Measurements from ENCODE around the gene LYSMD2.
"Not testable (repeated sequence)": the region's sequence is repeated elsewhere in the genome, so short reads cannot be mapped to it uniquely, and the experiment has no call there.

Gene LYSMD2, protein sequence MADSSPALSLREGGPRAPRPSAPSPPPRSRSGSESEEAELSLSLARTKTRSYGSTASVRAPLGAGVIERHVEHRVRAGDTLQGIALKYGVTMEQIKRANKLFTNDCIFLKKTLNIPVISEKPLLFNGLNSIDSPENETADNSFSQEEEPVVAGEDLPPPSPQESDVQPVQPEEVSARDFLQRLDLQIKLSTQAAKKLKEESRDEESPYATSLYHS

GRCh38 chr15:51737522-51738305 is at the start of gene LYSMD2:
Gene LYSMD2 (minus strand): TSS chr15:51737655. CDS start chr15:51737622, 33 bp downstream.
- Histone ChIP-seq H3K4me1 (ENCODE audit: insufficient read depth, low read length) (peaks cover 22% of the 10 kb centered on the region), H3K9ac (ENCODE audit: low read length) (peak within 1 kb of the TSS; percentile 54), H3K27me3 (ENCODE audit: control insufficient read depth in 1 of 2, insufficient read depth in 2 of 2, low read length in 2 of 2) (no peaks in the 10 kb centered on the region), H3K36me3 (ENCODE audit: insufficient read depth, low read length) (no peaks in the 10 kb centered on the region), H3K4me3 (ENCODE audit: low read depth in 1 of 2, low read length in 2 of 2) (peak within 1 kb of the TSS; percentile 76 to 81), H3K9me3 (ENCODE audit: low read length) (no peaks in the 10 kb centered on the region), H3K27ac (ENCODE audit: low read depth, low read length) (peak within 1 kb of the TSS; percentile 53)

GRCh38 chr15:51787130-51787529 is 49.7 kb upstream of the LYSMD2 start:
- H3K27me3 ChIP-seq (ENCODE audit: control insufficient read depth in 1 of 2, insufficient read depth in 2 of 2, low read length in 2 of 2); H3K4me1 ChIP-seq (ENCODE audit: insufficient read depth, low read length); H3K9ac ChIP-seq (ENCODE audit: low read length); H3K4me3 ChIP-seq (ENCODE audit: low read depth in 1 of 2, low read length in 2 of 2); H3K27ac ChIP-seq (ENCODE audit: low read depth, low read length); H3K9me3 ChIP-seq (ENCODE audit: low read length): not testable (repeated sequence)
- peaks cover 43% of the 10 kb centered on the region for H3K36me3 ChIP-seq (ENCODE audit: insufficient read depth, low read length)

GRCh38 chr15:51783967-51784366 is 46.5 kb upstream of the LYSMD2 start:
- Histone ChIP-seq H3K4me3 (ENCODE audit: low read depth in 1 of 2, low read length in 2 of 2) (no peak overlapping the region), H3K27me3 (ENCODE audit: control insufficient read depth in 1 of 2, insufficient read depth in 2 of 2, low read length in 2 of 2) (no peaks in the 10 kb centered on the region), H3K4me1 (ENCODE audit: insufficient read depth, low read length) (no peaks in the 10 kb centered on the region), H3K36me3 (ENCODE audit: insufficient read depth, low read length) (peaks cover 58% of the 10 kb centered on the region), H3K9ac (ENCODE audit: low read length) (no peak overlapping the region), H3K27ac (ENCODE audit: low read depth, low read length) (no peak overlapping the region), H3K9me3 (ENCODE audit: low read length) (no peaks in the 10 kb centered on the region)

GRCh38 chr15:51782357-51782896 is 45.0 kb upstream of the LYSMD2 start:
- Histone ChIP-seq H3K9me3 (ENCODE audit: low read length) (no peaks in the 10 kb centered on the region), H3K4me3 (ENCODE audit: low read depth in 1 of 2, low read length in 2 of 2) (no peak overlapping the region), H3K4me1 (ENCODE audit: insufficient read depth, low read length) (no peaks in the 10 kb centered on the region), H3K9ac (ENCODE audit: low read length) (no peak overlapping the region), H3K27ac (ENCODE audit: low read depth, low read length) (no peak overlapping the region), H3K36me3 (ENCODE audit: insufficient read depth, low read length) (peaks cover 53% of the 10 kb centered on the region), H3K27me3 (ENCODE audit: control insufficient read depth in 1 of 2, insufficient read depth in 2 of 2, low read length in 2 of 2) (no peaks in the 10 kb centered on the region)

DNA sequence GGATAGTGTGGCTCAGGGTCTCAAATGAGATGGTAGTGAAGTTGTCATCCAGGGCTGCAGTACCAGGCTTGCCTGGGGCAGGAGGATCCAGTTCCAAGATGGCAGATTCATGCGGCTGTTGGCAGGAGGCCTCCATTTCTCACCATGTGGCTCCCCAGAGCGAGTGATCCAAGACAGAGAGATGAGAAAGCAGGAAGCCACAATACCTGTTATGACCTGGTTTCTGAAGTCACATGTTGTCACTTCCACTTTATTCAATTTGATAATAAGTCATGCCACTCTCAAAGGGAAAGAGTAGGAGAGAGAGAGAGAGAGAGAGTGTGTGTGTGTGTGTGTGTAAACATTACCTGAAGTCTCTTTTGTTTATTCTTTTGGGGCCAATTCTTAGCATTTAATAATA is 44.1 kb upstream of the LYSMD2 start:
- H3K9me3 ChIP-seq (ENCODE audit: low read length), result no peaks in the 10 kb centered on the region
- H3K36me3 ChIP-seq (ENCODE audit: insufficient read depth, low read length), result peaks cover 51% of the 10 kb centered on the region
- no peak overlapping the region for H3K27ac ChIP-seq (ENCODE audit: low read depth, low read length)
- peaks cover 4% of the 10 kb centered on the region for H3K4me1 ChIP-seq (ENCODE audit: insufficient read depth, low read length)
- no peaks in the 10 kb centered on the region for H3K27me3 ChIP-seq (ENCODE audit: control insufficient read depth in 1 of 2, insufficient read depth in 2 of 2, low read length in 2 of 2)
- H3K9ac ChIP-seq (ENCODE audit: low read length), result no peak overlapping the region
- H3K4me3 ChIP-seq (ENCODE audit: low read depth in 1 of 2, low read length in 2 of 2), result no peak overlapping the region

DNA sequence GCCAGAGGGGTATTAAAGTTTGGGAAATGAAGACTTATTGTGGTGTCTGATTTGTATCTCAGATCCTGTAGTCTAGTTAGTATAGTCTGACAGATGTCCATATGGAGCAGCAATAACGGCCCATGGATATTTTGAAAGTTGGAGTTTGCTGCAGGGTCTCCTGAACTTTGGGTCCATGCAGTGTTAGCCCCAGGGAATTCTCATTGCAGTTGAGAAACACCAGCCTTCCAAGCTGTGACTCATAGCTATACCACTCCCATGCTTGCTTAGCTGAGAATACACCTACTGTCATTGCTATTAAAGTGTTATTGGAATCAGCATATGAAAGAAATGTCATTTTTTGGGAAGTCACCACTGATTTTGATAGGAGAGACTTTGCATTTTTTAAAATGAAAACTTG is 43.2 kb upstream of the LYSMD2 start:
- H3K4me1 ChIP-seq (ENCODE audit: insufficient read depth, low read length), result peaks cover 7% of the 10 kb centered on the region
- no peak overlapping the region for H3K9ac ChIP-seq (ENCODE audit: low read length)
- H3K9me3 ChIP-seq (ENCODE audit: low read length), result no peaks in the 10 kb centered on the region

DNA sequence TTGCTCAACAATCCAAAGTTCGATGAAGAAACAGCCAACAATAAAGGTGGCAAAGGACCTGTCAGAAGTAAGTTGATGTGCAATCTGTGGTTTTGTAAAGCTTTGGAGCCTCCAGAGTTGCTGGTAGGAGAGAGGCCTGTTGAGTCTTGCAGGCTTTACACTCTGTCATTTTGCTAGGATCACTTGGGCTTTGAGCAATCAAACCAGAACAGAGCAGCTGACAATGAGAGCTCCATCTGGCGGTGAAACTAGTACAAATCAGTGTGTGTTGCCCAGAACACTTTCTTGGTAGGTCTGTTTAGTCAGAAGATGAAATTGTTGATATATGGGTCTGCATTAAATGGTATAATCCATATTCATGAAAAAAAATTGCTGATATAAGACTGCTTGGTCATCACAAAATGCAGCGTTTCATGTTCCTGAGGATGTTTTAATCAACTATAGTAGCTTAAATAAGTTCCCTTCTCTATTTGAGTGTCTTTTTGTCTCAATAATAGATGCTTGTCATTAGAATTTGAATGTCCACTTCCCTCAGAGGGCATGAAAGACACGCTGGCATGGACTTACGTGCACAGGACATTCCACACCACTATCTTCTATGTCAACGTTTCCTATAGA is 39.6 kb upstream of the LYSMD2 start:
- Histone ChIP-seq H3K4me3 (ENCODE audit: low read depth in 1 of 2, low read length in 2 of 2) (no peak overlapping the region), H3K27me3 (ENCODE audit: control insufficient read depth in 1 of 2, insufficient read depth in 2 of 2, low read length in 2 of 2) (no peaks in the 10 kb centered on the region), H3K4me1 (ENCODE audit: insufficient read depth, low read length) (peaks cover 7% of the 10 kb centered on the region), H3K9ac (ENCODE audit: low read length) (no peak overlapping the region), H3K36me3 (ENCODE audit: insufficient read depth, low read length) (peaks cover 45% of the 10 kb centered on the region), H3K9me3 (ENCODE audit: low read length) (no peaks in the 10 kb centered on the region), H3K27ac (ENCODE audit: low read depth, low read length) (no peak overlapping the region)

More for the DNA sequence above, 43.2 kb upstream of the LYSMD2 start:
- Histone ChIP-seq H3K27ac (ENCODE audit: low read depth, low read length) (no peak overlapping the region), H3K4me3 (ENCODE audit: low read depth in 1 of 2, low read length in 2 of 2) (no peak overlapping the region), H3K27me3 (ENCODE audit: control insufficient read depth in 1 of 2, insufficient read depth in 2 of 2, low read length in 2 of 2) (no peaks in the 10 kb centered on the region), H3K36me3 (ENCODE audit: insufficient read depth, low read length) (peaks cover 45% of the 10 kb centered on the region)

DNA sequence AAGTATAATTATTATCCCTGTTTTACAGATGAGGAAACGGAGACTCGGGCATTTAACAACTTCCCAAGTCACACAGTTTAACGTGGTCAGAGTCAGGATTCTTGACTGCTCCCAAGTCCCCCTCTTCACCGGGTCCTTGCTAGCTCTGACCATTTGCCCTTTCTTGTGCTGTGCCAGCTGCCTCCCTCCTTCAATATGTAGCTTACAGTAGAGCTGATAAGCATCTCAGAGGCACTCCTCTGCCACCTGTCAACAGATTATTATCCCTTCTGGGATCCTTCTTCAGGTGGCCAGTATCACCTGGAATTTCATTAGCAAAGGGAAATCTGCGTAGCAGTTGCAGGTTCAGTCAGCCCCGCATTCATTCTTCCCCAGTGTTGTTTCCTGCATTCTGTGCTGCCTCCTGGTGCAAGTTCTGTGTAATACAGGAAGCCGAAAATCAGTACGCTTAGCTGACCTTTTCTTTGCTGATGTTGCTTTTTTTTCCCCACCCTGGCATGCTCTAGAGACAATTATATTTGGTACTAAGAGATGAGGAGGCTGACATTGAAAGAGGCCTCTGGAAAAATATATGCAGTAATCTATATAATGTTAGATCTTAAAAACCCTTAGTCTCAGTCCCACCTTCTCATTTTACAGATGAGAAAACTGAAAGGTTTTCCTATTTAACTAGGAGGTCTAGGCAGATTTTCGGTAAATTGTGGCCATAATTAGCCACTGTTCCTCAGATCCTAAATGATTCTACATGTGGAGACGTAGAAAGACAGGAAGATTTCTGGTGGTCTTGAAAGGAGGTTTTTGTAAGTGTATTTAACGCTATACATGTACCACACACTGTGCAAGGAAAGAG is 38.7 kb upstream of the LYSMD2 start:
- Histone ChIP-seq H3K27ac (ENCODE audit: low read depth, low read length) (no peak overlapping the region), H3K4me1 (ENCODE audit: insufficient read depth, low read length) (peaks cover 7% of the 10 kb centered on the region), H3K9ac (ENCODE audit: low read length) (no peak overlapping the region)

DNA sequence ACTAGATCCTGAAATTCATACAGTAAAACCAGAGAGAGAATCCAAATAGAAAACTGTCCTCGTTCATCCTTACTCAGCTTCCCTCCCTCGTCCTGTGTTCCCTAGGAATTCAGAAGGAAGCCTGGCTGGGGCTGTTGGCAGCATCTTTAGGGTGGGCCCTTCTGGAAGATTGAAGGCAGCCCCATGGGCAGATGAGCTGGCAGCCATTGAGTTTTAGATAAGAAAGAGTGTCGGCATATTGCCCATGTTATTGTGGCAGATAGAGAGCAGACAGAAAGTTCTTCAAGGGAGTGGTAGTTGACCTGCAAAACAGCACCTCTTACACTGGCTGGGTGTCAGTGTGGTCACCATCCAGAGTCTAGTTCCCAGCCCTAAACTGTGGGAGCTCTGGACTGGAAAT is 37.5 kb upstream of the LYSMD2 start:
- peaks cover 7% of the 10 kb centered on the region for H3K4me1 ChIP-seq (ENCODE audit: insufficient read depth, low read length)
- no peak overlapping the region for H3K9ac ChIP-seq (ENCODE audit: low read length)
- peaks cover 43% of the 10 kb centered on the region for H3K36me3 ChIP-seq (ENCODE audit: insufficient read depth, low read length)
- no peak overlapping the region for H3K4me3 ChIP-seq (ENCODE audit: low read depth in 1 of 2, low read length in 2 of 2)
- no peak overlapping the region for H3K27ac ChIP-seq (ENCODE audit: low read depth, low read length)
- H3K27me3 ChIP-seq (ENCODE audit: control insufficient read depth in 1 of 2, insufficient read depth in 2 of 2, low read length in 2 of 2), result no peaks in the 10 kb centered on the region
- H3K9me3 ChIP-seq (ENCODE audit: low read length), result no peaks in the 10 kb centered on the region

More for the DNA sequence above, 38.7 kb upstream of the LYSMD2 start:
- H3K27me3 ChIP-seq (ENCODE audit: control insufficient read depth in 1 of 2, insufficient read depth in 2 of 2, low read length in 2 of 2), result no peaks in the 10 kb centered on the region
- H3K4me3 ChIP-seq (ENCODE audit: low read depth in 1 of 2, low read length in 2 of 2), result no peak overlapping the region
- H3K36me3 ChIP-seq (ENCODE audit: insufficient read depth, low read length), result peaks cover 40% of the 10 kb centered on the region
- no peaks in the 10 kb centered on the region for H3K9me3 ChIP-seq (ENCODE audit: low read length)

DNA sequence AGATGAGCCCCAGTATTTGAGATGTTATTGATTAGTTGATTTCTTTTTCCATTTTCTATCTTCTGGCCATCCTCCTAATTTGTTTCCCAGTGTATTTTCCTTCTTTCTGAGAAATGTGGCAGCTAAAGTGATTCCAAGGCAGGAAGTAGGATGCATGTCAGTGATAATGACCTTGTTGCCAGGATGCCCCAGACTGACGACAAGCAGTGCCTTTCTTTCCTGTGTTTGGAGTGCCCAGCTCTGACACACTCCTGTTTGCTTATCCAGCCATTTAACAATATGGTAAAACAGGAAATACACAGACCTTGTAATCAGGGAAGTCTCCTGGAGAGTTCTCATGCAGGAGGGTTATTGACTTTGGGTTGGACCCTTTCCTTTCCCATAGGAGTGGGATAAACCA is 34.3 kb upstream of the LYSMD2 start:
- Histone ChIP-seq H3K4me3 (ENCODE audit: low read depth in 1 of 2, low read length in 2 of 2) (no peak overlapping the region), H3K27ac (ENCODE audit: low read depth, low read length) (no peak overlapping the region), H3K36me3 (ENCODE audit: insufficient read depth, low read length) (peaks cover 49% of the 10 kb centered on the region), H3K9me3 (ENCODE audit: low read length) (no peaks in the 10 kb centered on the region), H3K27me3 (ENCODE audit: control insufficient read depth in 1 of 2, insufficient read depth in 2 of 2, low read length in 2 of 2) (no peaks in the 10 kb centered on the region), H3K9ac (ENCODE audit: low read length) (no peak overlapping the region), H3K4me1 (ENCODE audit: insufficient read depth, low read length) (peaks cover 6% of the 10 kb centered on the region)

GRCh38 chr15:51770902-51771301 is 33.4 kb upstream of the LYSMD2 start:
- Histone ChIP-seq H3K9ac (ENCODE audit: low read length) (no peak overlapping the region), H3K36me3 (ENCODE audit: insufficient read depth, low read length) (peaks cover 48% of the 10 kb centered on the region), H3K4me3 (ENCODE audit: low read depth in 1 of 2, low read length in 2 of 2) (no peak overlapping the region), H3K27me3 (ENCODE audit: control insufficient read depth in 1 of 2, insufficient read depth in 2 of 2, low read length in 2 of 2) (no peaks in the 10 kb centered on the region), H3K4me1 (ENCODE audit: insufficient read depth, low read length) (no peaks in the 10 kb centered on the region), H3K9me3 (ENCODE audit: low read length) (no peaks in the 10 kb centered on the region), H3K27ac (ENCODE audit: low read depth, low read length) (no peak overlapping the region)
